Caco-2 (cell line): ENCODE measurements around the gene RNPS1. TPM values are rescaled to one million over a fixed set of nuclear protein-coding genes. Genes with fewer than 3 reads are reported as not detected.

ENCODE experiments used
- BruUV-seq: library from RNA; stranded (reverse); fragments of 400-500 nt; replicated peaks from 2 replicates; lab custom pipeline; 2021; lab: Mats Ljungman, UMichigan
- CTCF ChIA-PET: fragments of 300-600 bp; sonication (Branson Sonifier 250); formaldehyde crosslinking; loops from one replicate; lab custom pipeline; 2022; ENCODE audit warnings: antibody characterized with exemption; lab: Charles Lee
- POLR2A ChIA-PET: fragments of 300-600 bp; sonication (Branson Sonifier 250); formaldehyde crosslinking; loops from one replicate; lab custom pipeline; 2022; ENCODE audit warnings: antibody characterized with exemption; lab: Charles Lee
- DNase-seq, 2 experiments: peaks; one replicate each; pipeline versions ENCODE4 v3.0.0 to v3.0.0-alpha.2; 2020 to 2022
- H3K27me3 ChIP-seq: replicated peaks from 2 replicates; pipeline ENCODE4 v1.6.0; 2011; ENCODE audit warnings: low read length; ENCODE audit not compliant: control insufficient read depth, insufficient read depth
- H3K36me3 ChIP-seq: 2 replicates; pipeline ENCODE4 v1.5.1; 2011; ENCODE audit warnings: low read length; ENCODE audit not compliant: control insufficient read depth, insufficient read depth
- H3K4me1 ChIP-seq: fragments of 250-450 bp; sonication (Bioruptor Pico); 2 replicates; pipeline ENCODE4 v1.5.1; 2020; ENCODE audit warnings: mild to moderate bottlenecking
- H3K4me3 ChIP-seq: 2 replicates; pipeline ENCODE4 v1.5.1; 2011; ENCODE audit warnings: low read depth, mild to moderate bottlenecking, control low read depth, low read length
- H3K9me3 ChIP-seq: fragments of 250-450 bp; sonication (Bioruptor Pico); 2 replicates; pipeline ENCODE4 v1.5.1; 2020; ENCODE audit warnings: mild to moderate bottlenecking, moderate library complexity
- H3K27ac Mint-ChIP-seq: one replicate; pipeline ENCODE4 v1.8.0; 2022; ENCODE audit warnings: mixed read lengths; ENCODE audit not compliant: unreplicated experiment
- H3K27me3 Mint-ChIP-seq: one replicate; pipeline ENCODE4 v1.8.0; 2022; ENCODE audit warnings: mixed read lengths; ENCODE audit not compliant: insufficient read depth, unreplicated experiment
- H3K36me3 Mint-ChIP-seq: one replicate; pipeline ENCODE4 v1.8.0; 2022; ENCODE audit warnings: mild to moderate bottlenecking, mixed read lengths; ENCODE audit not compliant: insufficient read depth, unreplicated experiment
- H3K4me1 Mint-ChIP-seq: one replicate; pipeline ENCODE4 v1.8.0; 2022; ENCODE audit warnings: low read depth, mixed read lengths; ENCODE audit not compliant: unreplicated experiment
- H3K4me3 Mint-ChIP-seq: one replicate; pipeline ENCODE4 v1.8.0; 2022; ENCODE audit warnings: mild to moderate bottlenecking, moderate library complexity, mixed read lengths; ENCODE audit not compliant: unreplicated experiment
- H3K9me3 Mint-ChIP-seq: one replicate; pipeline ENCODE4 v1.8.0; 2022; ENCODE audit warnings: mixed read lengths; ENCODE audit not compliant: unreplicated experiment
- intact Hi-C: fragments of 100-400 bp; cut with micrococcal nuclease; formaldehyde crosslinking; loops from one replicate; pipeline ENCODE4 v1.10.0; 2022; ENCODE audit not compliant: unreplicated experiment
- total RNA-seq: library from RNA; stranded (reverse); gene quantifications from 2 replicates; pipeline ENCODE4 v1.2.3, GENCODE V29; 2022
- TF ChIP-seq, protein P1 (sequence below), 2 experiments: fragments of 200-600 bp in 1 of 2; IDR thresholded peaks; 1 replicate in 1 of 2; 2 replicates in 1 of 2; pipeline versions ENCODE4 v1.5.1 to v1.8.0; 2011 to 2022; ENCODE audit warnings: antibody characterized with exemption in 1 of 2, control low read depth in 1 of 2, inconsistent platforms in 1 of 2, low read depth in 1 of 2, low read length in 1 of 2, mild to moderate bottlenecking in 1 of 2, moderate library complexity in 1 of 2; ENCODE audit not compliant: insufficient read depth in 1 of 2, severe bottlenecking in 1 of 2, unreplicated experiment in 1 of 2

RNPS1 gene
- total RNA-seq, 1 experiment from 2014 or later = 210 TPM

DNA sequence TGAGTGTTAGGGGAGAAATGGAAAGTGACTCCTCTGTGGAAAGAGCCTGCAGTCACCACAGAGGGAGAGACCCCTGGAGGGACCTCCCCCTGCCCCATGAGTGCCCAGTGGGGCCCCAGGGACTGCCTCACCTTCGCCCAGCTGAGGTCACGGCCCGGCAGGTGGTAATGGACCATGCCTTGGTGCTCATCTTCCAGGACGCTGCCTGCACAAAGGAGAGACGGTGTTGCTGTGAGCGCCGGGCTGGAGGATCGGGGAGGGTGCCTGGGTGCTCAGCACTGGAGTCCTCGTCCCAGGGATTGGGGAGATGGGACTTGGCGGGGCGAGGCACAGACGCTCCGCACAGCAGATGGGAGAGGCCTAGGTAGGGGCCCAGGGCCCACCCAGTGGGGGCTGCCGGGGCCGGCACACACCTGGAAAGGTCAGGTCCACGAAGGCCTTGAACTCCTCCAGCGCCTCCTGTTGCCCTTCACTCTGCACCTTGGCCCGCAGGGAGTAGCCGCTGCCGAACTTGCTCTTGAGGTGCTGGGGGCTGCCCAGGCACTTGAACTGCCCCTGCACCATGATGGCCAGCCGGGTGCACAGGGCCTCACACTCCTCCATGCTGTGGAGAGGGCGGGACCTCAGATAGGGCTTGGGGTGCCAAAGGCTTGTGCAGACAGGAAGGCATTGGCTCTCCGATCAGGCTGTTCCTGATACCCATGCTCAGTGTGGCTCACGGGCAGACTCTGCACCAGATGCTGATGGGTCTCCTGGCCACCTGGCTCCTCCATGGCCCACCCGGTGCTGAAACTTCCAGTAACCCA lies 9.7 kb upstream of the RNPS1 start:
- DNase-seq = no peak
- BruUV-seq = no TSS peak
- Histone ChIP-seq H3K27me3 (no peaks in the 10 kb centered on the region), H3K4me3 (no peak overlapping the region), H3K4me1 (no peaks in the 10 kb centered on the region), H3K36me3 (no peaks in the 10 kb centered on the region), H3K9me3 (no peaks in the 10 kb centered on the region)
- Mint-ChIP-seq H3K9me3 (no peaks in the 10 kb centered on the region), H3K36me3 (peaks cover 6% of the 10 kb centered on the region), H3K4me1 (no peaks in the 10 kb centered on the region), H3K27me3 (peaks cover 3% of the 10 kb centered on the region), H3K4me3 (no peak overlapping the region), H3K27ac (no peak overlapping the region)
- intact Hi-C loops = no loop called here
- ChIA-PET POLR2A (no interaction called here), CTCF (no interaction called here)
- TF ChIP-seq, protein P1, sequence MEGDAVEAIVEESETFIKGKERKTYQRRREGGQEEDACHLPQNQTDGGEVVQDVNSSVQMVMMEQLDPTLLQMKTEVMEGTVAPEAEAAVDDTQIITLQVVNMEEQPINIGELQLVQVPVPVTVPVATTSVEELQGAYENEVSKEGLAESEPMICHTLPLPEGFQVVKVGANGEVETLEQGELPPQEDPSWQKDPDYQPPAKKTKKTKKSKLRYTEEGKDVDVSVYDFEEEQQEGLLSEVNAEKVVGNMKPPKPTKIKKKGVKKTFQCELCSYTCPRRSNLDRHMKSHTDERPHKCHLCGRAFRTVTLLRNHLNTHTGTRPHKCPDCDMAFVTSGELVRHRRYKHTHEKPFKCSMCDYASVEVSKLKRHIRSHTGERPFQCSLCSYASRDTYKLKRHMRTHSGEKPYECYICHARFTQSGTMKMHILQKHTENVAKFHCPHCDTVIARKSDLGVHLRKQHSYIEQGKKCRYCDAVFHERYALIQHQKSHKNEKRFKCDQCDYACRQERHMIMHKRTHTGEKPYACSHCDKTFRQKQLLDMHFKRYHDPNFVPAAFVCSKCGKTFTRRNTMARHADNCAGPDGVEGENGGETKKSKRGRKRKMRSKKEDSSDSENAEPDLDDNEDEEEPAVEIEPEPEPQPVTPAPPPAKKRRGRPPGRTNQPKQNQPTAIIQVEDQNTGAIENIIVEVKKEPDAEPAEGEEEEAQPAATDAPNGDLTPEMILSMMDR (IDR thresholded peaks at IDR 0.05; ENCODE audit: insufficient read depth in 1 of 2, low read depth in 1 of 2, low read length in 1 of 2, severe bottlenecking in 1 of 2, unreplicated experiment in 1 of 2) = no peak

DNA sequence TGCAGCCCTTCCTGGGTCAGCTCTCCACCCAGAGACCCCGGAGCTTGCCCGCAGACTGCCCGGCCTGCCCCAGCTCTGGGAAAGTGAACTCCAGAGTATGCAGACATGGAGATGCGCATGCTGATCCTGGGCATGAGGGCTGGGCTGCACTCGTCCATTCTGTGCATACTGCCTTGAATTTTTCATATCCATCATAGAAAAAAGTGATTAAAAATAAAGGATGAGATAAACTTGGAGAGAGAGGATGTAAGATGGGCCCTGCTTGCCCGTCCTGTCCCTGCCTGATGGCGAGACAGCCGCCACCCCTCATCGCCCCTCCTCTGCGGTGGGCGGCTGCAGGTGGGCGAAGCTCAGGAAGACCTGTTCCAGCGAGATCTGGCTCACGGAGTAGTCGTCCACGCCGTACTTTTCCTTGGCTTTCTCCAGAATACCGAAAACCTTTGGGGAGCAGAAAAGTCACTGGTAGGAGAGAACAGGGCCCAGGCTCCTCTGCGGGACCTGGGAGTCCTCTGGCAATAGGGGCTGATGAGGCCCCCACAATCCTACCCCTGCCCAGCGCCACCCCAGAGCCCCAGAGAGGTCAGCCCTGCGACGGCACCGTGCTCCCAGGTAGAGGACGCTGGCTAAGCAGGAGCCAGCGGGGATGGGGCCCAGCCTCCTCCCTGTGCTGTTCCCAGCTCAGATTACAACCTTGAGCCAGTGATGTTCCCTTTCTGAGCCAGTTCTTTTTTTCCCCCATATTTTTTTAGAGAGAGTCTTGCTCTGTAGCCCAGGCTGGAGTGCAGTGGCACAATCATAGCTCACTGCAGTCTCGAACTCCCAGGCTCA lies 8.7 kb upstream of the RNPS1 start:
- Mint-ChIP-seq H3K9me3 (no peaks in the 10 kb centered on the region), H3K4me1 (no peaks in the 10 kb centered on the region), H3K27ac (no peak overlapping the region), H3K36me3 (peaks cover 6% of the 10 kb centered on the region), H3K27me3 (peaks cover 3% of the 10 kb centered on the region), H3K4me3 (no peak overlapping the region)
- intact Hi-C loops = no loop called here
- Histone ChIP-seq H3K9me3 (no peaks in the 10 kb centered on the region), H3K36me3 (no peaks in the 10 kb centered on the region), H3K4me3 (no peak overlapping the region), H3K4me1 (no peaks in the 10 kb centered on the region), H3K27me3 (no peaks in the 10 kb centered on the region)
- TF ChIP-seq, protein P1 (IDR thresholded peaks at IDR 0.05; ENCODE audit: insufficient read depth in 1 of 2, low read depth in 1 of 2, low read length in 1 of 2, severe bottlenecking in 1 of 2, unreplicated experiment in 1 of 2) = no peak
- ChIA-PET CTCF (no interaction called here), POLR2A (interaction anchor here (0.6 kb wide), 1 partner anchor 11 kb away, joined by 5 read pairs; no protein-coding TSS in a partner anchor)
- no TSS peak for BruUV-seq
- no peak for DNase-seq
